22Rv1 (cell line): ENCODE measurements around the gene ZNF680.
"Not testable (repeated sequence)": the region's sequence is repeated elsewhere in the genome, so short reads cannot be mapped to it uniquely, and the experiment has no call there.

Source experiments
- H3K27ac ChIP-seq: fragments of 450-650 bp; 2 replicates; pipeline ENCODE4 v1.5.1; 2017
- ZFX ChIP-seq: fragments of 450-650 bp; IDR thresholded peaks from 2 replicates; pipeline ENCODE4 v1.6.1; 2017; ENCODE audit warnings: antibody characterized with exemption, borderline replicate concordance
- TF ChIP-seq, protein P1 (sequence below): fragments of 450-650 bp; IDR thresholded peaks from 2 replicates; pipeline ENCODE4 v1.5.1; 2017; ENCODE audit warnings: mild to moderate bottlenecking

The ZNF680 gene

GRCh38 chr7:64562256-64562625 lies 630 bp downstream of the ZNF680 start:
- H3K27ac ChIP-seq: peak overlapping the region; percentile 97
- TF ChIP-seq, protein P1, sequence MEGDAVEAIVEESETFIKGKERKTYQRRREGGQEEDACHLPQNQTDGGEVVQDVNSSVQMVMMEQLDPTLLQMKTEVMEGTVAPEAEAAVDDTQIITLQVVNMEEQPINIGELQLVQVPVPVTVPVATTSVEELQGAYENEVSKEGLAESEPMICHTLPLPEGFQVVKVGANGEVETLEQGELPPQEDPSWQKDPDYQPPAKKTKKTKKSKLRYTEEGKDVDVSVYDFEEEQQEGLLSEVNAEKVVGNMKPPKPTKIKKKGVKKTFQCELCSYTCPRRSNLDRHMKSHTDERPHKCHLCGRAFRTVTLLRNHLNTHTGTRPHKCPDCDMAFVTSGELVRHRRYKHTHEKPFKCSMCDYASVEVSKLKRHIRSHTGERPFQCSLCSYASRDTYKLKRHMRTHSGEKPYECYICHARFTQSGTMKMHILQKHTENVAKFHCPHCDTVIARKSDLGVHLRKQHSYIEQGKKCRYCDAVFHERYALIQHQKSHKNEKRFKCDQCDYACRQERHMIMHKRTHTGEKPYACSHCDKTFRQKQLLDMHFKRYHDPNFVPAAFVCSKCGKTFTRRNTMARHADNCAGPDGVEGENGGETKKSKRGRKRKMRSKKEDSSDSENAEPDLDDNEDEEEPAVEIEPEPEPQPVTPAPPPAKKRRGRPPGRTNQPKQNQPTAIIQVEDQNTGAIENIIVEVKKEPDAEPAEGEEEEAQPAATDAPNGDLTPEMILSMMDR: no peak
- no peak for TF ChIP-seq ZFX

DNA sequence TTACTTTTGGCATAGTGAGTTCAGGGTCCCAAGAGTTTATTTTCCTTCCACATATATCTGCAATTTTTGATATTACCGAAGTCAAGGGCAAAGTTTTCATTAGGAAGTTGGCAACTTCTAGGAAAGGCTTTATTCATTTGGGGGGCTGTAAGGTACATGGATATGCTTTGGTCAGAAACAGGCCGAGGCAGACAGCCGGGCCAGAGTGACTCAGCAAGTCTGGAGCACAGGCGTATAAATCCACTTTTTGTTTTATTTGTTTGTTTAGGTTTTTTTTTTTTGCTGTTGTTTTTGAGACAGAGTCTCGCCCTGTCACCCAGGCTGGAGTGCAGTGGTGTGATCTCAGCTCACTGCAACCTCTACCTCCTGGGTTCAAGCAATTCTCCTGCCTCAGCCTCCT lies 3.7 kb downstream of the ZNF680 start:
- TF ChIP-seq, protein P1: no peak
- TF ChIP-seq ZFX: no peak
- H3K27ac ChIP-seq: peak overlapping the region; percentile 62

- H3K27ac ChIP-seq: peak overlapping the region; percentile 62
Measured at GRCh38 chr7:64558781-64559180, 4.1 kb downstream of the ZNF680 start.

GRCh38 chr7:64558323-64558705 lies 4.6 kb downstream of the ZNF680 start:
- H3K27ac ChIP-seq: peak overlapping the region; percentile 62
- TF ChIP-seq ZFX: no peak
- TF ChIP-seq, protein P1: no peak

More at GRCh38 chr7:64558781-64559180, 4.1 kb downstream of the ZNF680 start:
- no peak for TF ChIP-seq ZFX
- TF ChIP-seq, protein P1: no peak

GRCh38 chr7:64557601-64558322 lies 5.1 kb downstream of the ZNF680 start:
- TF ChIP-seq, protein P1: no peak
- no peak for TF ChIP-seq ZFX
- peak overlapping the region; percentile 62 for H3K27ac ChIP-seq

DNA sequence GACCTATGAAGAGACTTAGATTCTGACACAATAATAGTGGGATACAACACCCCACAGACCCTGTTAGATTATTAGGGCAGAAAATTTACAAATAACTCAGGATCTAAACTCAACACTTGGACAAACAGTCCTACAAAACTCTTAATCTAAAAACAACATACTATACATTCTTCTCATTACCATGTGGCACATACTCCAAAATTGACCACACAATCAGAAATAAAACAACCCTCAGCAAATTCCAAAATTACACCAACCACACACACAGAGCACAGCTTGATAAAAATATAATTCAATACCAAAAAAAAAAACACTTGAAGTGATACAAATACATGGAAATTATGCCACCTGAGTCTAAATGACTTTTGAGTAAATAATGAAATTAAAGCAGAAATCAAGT lies 7.8 kb downstream of the ZNF680 start:
- TF ChIP-seq ZFX: no peak
- TF ChIP-seq, protein P1: no peak
- H3K27ac ChIP-seq: no peak overlapping the region

DNA sequence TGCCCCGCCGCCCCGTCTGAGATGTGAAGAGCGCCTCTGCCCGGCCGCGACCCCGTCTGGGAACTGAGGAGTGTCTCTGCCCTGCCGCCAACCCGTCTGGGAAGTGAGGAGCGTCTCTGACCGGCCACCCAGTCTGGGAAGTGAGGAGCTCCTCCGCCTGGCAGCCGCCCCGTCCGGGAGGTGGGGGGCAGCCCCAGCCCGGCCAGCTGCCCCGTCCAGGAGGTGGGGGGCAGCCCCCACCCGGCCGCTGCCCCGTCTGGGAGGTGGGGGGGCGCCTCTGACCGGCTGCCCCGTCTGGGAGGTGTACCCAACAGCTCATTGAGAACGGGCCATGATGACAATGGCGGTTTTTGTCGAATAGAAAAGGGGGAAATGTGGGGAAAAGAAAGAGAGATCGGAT lies 8.7 kb downstream of the ZNF680 start:
- H3K27ac ChIP-seq: not testable (repeated sequence)
